GM08714 (cell line): ENCODE results near the gene ARPIN.
"Not testable (repeated sequence)": the region's sequence is repeated elsewhere in the genome, so short reads cannot be mapped to it uniquely, and the experiment has no call there.

Experiments used
- H3K4me3 ChIP-seq: fragments of 200-500 bp; sonication (Bioruptor generic); 2 replicates; pipeline ENCODE4 v1.5.1; 2014; ENCODE audit warnings: mild to moderate bottlenecking, low read length, inconsistent platforms
- ZNF274 ChIP-seq: IDR thresholded peaks from 2 replicates; pipeline ENCODE4 v1.6.1; 2012; ENCODE audit warnings: mild to moderate bottlenecking, low read depth, low read length

The ARPIN gene

DNA sequence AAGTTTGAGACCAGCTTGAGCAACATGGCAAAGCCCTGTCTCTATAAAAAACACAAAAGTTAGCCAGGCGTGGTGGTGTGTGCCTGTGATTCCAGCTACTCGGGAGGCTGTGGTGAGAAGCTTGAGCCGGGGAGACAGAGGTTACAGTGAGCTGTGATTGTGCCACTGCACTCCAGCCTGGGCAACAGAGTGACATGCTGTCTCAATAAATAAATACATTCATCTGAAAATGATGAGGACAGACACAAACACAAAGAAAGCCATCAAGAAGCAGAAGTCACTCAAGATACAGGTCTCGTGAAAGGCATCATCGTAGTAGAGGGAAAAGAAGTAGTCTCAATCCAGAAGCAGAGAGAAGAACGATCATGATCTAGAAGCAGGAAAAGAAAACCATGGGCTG, 37.0 kb downstream of the ARPIN start:
- no peak for TF ChIP-seq ZNF274

DNA sequence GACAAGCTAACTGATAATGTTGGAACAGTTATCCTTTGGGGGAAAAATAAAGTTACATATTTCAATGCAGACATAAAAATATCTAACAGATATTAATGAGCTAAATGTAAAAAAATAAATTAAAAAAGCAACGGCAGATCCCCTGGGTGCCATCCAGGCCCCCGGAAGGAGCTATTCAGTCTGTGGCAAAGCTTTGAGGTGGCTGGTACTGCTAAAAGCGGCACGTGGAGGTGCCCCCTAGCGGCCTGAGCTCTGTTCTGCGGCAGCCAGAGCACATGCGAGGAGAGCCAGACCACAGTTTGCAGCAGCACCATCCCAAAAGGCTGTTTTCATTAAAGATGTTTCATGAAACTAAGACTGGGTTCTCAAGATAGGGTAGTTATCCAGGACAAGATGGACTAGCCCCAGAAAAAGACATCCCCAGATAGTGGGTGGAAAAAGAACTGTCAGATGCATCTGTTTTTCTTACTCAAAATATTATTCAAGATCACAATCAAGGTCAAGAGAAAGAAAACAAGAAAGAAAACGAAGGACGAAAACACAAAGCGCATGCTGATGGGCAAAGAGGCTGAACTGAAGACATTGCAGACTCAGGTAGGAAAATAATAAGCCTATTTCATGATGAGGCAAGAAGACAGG, 37.7 kb downstream of the ARPIN start:
- H3K4me3 ChIP-seq = no peak overlapping the region
- no peak for TF ChIP-seq ZNF274

More for the DNA sequence above, 37.0 kb downstream of the ARPIN start:
- H3K4me3 ChIP-seq = no peak overlapping the region

DNA sequence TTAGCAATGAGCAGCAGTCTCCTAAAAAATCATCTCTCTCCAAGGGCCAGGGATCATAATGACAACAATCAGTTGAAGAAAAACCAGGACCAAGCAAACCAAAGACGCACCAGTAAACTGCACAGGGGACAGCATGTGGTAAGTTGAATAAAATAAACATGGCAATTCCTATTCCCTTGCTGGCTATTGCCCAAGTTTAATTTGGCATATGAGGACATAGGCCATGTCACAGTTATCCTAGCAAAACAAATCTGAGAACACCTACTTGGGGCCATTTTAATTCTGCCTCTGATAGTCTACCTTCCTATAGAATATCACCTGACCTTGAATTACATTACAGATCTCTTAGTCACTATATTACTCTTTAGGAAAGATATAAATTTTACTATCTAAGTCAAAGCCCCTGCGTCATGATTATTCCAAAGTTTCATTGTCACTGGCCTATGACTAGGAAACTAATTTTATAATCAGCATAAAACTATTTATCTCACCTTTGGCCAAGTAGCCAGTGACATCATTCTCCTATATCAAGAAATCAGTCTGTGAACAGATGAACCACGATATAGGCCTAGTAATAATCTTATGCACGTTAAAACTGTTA, 42.0 kb downstream of the ARPIN start:
- no peak for TF ChIP-seq ZNF274
- no peak overlapping the region for H3K4me3 ChIP-seq

DNA sequence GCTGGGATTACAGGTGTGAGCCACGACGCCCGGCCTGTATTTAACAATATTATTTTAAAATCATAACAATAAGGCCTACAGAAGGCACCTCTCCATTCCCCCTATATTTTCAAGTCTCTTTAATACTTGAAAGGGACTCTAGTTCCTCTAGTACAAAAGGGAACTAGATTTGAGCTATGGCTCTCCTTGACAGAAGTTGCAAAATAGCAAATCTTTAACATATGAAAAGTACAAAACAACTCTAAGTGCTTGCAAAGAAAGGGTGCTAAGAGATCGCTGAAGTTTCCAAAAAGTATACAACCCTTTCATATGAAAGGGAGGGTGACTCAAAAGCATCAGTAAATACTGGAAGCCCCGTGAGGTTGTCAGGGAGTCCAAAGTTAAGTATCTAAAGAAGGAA, 42.7 kb downstream of the ARPIN start:
- H3K4me3 ChIP-seq = no peak overlapping the region
- no peak for TF ChIP-seq ZNF274

DNA sequence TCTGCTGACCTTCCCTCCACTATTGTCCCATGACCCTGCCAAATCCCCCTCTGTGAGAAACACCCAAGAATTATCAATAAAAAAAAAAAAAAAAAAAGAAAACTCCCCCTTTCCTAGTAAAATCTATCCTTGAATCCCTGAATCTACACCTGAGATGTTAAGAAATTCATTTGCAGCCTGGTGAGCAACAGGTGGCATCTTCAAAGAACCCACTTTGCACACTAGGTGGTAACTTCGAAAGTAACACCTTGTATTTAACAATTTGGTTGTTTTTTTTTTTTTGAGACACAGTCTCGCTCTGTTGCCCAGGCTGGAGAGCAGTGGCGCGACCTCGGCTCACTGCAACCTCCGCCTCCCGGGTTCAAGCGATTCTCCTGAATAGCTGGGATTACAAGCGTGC, 43.3 kb downstream of the ARPIN start:
- H3K4me3 ChIP-seq = not testable (repeated sequence)

DNA sequence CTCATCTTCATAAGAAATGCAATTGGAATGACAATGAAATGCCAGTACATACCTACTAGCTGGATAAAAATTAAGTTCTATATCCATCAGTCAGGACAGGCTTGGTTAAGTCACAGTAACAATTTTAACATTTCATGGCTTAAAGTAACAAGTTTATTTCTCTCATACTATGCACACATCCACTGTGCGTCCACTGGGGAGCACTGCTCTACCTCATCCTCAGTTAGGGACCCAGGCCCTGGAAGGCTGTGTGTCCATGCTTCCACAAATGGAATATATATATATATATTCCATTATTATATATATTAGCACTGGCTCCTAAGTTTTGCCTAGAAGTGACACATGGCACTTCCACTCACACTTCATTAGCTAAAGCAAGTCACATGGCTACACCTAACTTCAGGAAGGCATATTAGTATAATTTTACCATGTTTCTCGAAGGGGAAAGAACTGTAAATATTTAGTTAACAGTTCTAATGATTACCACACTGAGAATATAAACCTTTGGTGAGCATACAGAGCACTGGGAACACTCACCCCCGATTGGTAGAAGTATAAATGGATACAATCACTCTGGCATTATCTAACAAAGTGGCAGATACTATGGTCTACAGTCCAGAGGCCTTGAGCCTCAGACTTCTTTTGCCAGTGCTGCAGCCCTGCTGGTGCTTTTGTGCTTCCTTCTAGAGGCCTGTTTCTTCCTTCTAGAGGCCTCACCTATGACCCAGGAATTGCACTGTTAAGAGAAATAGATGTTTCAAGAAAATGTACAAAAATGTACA, 47.6 kb downstream of the ARPIN start:
- no peak overlapping the region for H3K4me3 ChIP-seq
- no peak for TF ChIP-seq ZNF274

DNA sequence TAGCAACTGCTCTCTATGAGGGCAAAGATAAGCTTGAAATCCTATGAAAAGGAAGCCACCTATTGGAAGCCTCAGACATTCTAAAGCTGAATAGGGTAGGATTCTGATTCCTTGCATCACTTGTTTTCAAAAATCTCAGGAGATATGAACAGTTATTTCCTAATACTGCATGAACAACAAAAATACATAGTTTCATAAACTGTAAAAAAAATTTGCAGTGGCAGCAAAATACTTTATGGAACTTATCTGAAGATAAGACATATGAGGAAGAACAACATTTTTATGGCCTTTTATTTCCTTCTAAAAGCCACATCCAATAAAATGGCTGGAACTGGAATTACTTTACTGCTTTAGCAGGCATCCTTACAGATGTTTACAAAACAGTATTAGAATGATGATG, 48.8 kb downstream of the ARPIN start:
- no peak overlapping the region for H3K4me3 ChIP-seq
- no peak for TF ChIP-seq ZNF274

DNA sequence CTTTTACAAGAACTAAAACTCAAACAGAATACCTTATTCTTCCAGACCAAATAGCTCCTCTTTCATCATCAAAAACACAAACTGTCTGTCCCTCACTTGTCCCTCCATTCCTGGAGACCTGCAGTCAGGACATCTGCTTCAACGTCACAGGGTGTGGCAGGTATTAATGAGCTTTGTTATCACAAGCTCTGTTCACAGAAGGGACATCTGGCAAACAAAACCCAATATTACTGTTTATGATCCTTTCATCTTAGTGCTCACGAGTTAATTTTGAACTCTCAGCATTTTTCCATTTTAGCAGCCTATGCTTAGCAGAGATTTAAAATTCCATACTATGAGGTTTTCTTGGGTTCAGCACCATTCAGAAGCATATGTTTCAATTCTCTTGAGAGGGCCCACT, 51.9 kb downstream of the ARPIN start:
- no peak for TF ChIP-seq ZNF274

DNA sequence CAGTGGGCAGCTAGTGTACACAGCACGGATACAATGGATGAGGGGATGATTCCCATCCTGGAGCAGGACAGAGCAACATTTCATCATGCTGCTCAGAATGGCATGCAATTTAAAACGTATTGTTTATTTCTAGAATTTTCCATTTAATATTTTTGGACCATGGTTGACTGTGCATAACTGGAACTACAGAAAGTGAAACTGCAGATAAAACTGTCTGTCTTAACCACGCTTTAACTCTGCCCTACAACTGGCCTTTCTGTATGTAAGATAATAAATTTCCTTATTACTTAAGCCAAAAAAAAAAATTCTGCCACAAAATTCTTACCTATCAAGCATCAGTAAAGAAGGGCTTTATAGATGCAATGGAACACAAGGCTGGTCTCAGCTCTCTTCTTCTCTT, 52.3 kb downstream of the ARPIN start:
- H3K4me3 ChIP-seq = no peak overlapping the region
- TF ChIP-seq ZNF274 = no peak

More for the DNA sequence above, 51.9 kb downstream of the ARPIN start:
- H3K4me3 ChIP-seq = no peak overlapping the region

DNA sequence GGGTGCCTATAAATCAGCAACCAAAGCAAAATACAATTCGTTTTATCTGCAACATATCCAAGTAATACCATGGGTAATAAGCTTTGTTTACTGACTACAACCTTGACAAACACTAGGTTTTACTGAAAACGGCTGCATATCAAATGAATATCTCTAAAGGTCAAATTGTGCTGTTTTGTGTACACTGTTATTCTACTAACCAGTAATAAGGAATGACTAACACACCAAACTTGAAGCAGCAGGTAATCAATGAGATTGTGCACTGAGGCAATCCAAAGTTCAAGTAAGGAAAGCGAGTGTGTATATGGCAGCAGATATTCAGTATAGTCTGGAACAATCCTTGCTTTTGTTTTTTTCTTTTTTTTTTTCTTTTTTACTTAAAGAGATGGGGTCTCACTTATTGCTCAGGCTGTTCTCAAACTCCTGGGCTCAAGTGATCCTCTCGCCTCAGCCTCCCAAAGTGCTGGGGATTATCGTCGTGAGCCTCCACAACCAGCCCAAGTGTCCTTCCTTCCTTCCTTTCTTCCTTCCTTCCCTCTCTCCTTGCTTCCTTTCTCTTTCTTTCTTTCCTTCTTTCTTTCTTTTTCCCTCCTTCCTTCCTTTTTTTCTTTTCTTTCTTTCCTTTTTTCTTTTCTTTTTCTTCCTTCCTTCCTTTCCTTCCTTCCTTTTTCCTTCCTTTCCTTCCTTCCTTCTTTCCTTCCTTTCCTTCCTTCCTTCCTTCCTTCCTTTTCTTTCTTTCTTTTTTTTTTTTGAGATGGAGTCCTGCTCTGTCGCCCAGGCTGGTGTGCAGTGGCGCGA, 53.9 kb downstream of the ARPIN start:
- H3K4me3 ChIP-seq = no peak overlapping the region
- no peak for TF ChIP-seq ZNF274

DNA sequence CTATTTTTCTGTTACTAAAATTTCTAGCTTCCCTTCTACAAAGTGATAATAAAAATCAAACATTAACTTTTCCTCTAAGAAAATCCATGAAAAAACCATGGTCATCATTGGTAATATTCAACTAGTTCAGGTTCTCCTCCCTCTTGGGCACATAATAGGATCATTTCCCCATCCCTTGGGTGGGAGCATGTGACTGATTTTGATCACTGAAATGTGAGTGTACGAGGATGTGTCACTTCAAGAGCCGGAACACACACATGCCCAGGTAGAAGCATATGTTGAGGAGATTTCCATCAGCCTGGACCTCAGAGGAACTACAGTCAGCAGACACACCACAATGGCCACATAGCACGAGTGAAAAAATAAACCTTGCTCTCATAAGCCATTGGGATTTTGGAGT, 55.1 kb downstream of the ARPIN start:
- TF ChIP-seq ZNF274 = no peak
- H3K4me3 ChIP-seq = no peak overlapping the region

DNA sequence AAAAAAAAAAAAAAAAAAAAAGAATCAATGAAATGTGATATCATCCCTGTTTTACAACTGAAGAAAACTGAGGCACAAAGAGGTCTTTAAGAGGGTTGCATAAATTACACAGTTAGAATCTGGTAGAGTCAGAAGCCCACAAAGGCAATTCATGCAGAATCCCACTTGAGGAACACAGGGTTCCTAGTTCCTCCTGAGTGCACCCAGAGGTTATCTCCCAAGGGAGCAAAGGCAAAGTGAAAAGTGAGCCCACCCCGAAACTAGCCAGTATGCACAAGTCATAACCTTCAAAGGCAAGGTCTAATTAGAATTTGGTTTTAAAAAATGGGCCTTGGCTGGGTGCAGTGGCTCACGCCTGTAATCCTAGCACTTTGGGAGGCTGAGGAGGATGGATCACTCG, 56.8 kb downstream of the ARPIN start:
- TF ChIP-seq ZNF274 = no peak
- H3K4me3 ChIP-seq = no peak overlapping the region

DNA sequence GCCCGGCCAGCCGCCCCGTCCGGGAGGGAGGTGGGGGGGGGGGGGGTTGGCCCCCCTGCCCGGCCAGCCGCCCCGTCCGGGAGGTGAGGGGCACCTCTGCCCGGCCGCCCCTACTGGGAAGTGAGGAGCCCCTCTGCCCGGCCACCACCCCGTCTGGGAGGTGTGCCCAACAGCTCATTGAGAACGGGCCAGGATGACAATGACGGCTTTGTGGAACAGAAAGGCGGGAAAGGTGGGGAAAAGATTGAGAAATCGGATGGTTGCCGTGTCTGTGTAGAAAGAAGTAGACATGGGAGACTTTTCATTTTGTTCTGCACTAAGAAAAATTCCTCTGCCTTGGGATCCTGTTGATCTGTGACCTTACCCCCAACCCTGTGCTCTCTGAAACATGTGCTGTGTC, 57.9 kb downstream of the ARPIN start:
- H3K4me3 ChIP-seq = not testable (repeated sequence)

DNA sequence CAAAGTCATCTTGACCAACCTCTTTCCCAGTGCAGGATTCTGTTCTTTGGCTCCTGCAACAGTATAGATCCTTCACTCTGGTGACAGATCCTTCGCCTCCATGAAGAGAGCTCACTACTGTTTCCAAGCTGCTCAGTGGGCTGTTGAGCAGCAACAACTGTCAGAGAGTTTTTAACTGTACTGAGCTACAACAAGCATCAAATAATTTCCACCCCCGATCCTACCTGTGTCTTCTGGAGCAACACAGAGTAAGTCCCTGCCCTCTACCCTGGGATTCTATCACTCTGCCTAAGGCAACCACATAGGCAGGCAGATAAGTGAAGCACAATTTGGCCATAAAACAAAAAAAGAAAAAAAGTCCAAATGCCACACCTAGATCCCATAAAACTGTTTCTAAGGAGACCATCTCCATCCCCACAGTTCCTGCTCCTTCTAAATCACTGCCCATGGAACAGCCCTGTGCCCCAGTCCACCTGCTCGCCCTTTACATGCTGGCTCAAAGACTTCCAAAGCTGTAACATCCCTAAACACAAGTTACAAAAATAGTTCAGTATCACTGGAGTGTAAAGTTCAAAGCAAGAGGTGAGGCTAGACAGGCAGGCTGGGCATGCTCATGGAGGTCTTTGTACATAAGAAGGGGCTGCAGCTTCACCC, 60.3 kb downstream of the ARPIN start:
- no peak overlapping the region for H3K4me3 ChIP-seq
- no peak for TF ChIP-seq ZNF274
